ENCODE measurements around the gene KNDC1. TPM values are rescaled to one million over a fixed set of nuclear protein-coding genes. Genes with fewer than 3 reads are reported as not detected.

The KNDC1 gene
- total and polyA plus RNA-seq, 2 experiments from 2014 or later: 1.8 to 16.0 TPM

DNA sequence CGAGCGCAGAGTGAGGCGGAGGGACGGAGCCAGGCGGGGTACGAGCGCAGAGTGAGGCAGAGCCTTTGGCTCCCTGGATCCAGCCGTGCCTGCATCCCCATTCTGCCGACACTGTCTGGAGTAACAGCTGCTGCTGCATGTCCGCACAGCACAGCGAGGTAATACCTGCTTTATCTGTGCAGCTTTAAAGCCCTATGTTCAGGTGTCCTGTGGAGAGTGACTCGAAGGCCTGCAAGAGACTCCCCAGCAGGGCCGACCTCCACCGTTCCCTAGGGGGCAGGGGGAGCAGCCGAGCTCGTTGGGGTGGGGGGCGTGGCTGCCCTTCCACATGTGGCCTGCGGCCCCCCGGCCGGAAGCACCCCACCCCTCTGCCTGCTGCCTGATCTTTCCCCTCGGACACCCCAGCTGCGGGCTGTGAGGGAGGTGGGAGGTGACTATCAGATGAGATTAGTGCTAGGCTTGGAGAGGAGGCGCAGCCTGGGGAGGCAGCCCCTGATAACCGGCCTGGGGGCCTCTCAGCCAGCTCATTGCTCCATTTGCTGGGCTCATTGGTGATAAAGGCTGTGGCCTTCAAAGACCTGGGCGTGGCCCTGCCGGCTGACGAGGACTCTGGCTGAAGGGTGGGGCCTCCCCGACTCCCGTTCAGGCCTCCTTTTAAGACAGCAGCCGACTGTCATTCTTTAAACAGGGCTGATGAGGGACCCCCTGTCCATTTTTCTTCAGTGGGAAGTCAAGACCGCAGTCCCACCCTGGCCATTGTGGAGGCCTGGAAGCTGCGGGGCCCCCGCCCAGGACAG, 85.6 kb downstream of the KNDC1 start (continued):
- no peak for TF ChIP-seq ZNF462 (CRISPR knock-in tag; IDR thresholded peaks at IDR 0.05)
- TF ChIP-seq POLR2AphosphoS5 (IDR thresholded peaks at IDR 0.05; ENCODE audit: low read depth): no peak
- no peak for TF ChIP-seq ZNF331 (CRISPR knock-in tag; IDR thresholded peaks at IDR 0.05; ENCODE audit: low read depth)
- no peak for TF ChIP-seq EZH2phosphoT487 (IDR thresholded peaks at IDR 0.05; ENCODE audit: unreplicated experiment)
- TF ChIP-seq STAT1 (IDR thresholded peaks at IDR 0.05; ENCODE audit: unreplicated experiment): no peak
- TF ChIP-seq, protein P1, sequence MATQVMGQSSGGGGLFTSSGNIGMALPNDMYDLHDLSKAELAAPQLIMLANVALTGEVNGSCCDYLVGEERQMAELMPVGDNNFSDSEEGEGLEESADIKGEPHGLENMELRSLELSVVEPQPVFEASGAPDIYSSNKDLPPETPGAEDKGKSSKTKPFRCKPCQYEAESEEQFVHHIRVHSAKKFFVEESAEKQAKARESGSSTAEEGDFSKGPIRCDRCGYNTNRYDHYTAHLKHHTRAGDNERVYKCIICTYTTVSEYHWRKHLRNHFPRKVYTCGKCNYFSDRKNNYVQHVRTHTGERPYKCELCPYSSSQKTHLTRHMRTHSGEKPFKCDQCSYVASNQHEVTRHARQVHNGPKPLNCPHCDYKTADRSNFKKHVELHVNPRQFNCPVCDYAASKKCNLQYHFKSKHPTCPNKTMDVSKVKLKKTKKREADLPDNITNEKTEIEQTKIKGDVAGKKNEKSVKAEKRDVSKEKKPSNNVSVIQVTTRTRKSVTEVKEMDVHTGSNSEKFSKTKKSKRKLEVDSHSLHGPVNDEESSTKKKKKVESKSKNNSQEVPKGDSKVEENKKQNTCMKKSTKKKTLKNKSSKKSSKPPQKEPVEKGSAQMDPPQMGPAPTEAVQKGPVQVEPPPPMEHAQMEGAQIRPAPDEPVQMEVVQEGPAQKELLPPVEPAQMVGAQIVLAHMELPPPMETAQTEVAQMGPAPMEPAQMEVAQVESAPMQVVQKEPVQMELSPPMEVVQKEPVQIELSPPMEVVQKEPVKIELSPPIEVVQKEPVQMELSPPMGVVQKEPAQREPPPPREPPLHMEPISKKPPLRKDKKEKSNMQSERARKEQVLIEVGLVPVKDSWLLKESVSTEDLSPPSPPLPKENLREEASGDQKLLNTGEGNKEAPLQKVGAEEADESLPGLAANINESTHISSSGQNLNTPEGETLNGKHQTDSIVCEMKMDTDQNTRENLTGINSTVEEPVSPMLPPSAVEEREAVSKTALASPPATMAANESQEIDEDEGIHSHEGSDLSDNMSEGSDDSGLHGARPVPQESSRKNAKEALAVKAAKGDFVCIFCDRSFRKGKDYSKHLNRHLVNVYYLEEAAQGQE (IDR thresholded peaks at IDR 0.05; ENCODE audit: unreplicated experiment): no peak

All from GM23338 (cell line).